ENCODE measurements around the gene C1orf21. TPM values are rescaled to one million over a fixed set of nuclear protein-coding genes. Genes with fewer than 3 reads are reported as not detected.

Gene C1orf21
- total and polyA plus RNA-seq, 2 donors (not counting 3 experiments of a cell fraction or from before 2014, with no cell fraction given): 0.79 to 8.5 TPM

DNA sequence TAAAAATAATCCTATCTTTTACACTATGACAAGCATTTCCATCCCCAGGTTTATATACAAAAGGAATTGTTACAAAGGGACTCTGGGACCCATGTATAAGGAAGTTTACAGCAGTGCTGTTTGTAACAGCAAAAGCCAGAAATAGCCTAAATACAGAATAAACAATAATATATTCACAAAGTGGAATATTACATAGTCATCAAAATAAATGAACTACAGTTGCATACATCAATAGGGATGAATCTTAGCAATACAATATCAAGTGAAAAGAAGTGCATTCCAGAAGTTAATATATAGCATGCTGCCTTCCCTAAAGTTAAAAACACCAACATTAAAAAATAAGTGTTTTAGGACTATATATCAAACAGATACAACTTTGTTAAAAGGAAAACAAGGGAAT, 290.5 kb downstream of the C1orf21 start:
- H3K9me1 ChIP-seq (replicated peaks; ENCODE audit: control insufficient read depth, extremely low read depth, insufficient read depth, low read length): no peaks in the 10 kb centered on the region
- dilution Hi-C loops (cut with MboI; ENCODE audit: extremely low pct_ligation_motif_present, low sequenced_read_pairs): no loop called here
- no peaks in the 10 kb centered on the region for H3K4me1 ChIP-seq (ENCODE audit: control insufficient read depth, extremely low read depth, insufficient read depth, low read length)
- DNase-seq (ENCODE audit: low read depth, low spot score) (no peak), FAIRE-seq (no peak)
- BruUV-seq (replicated peaks): no TSS peak
- ChIA-PET CTCF (interaction anchor here (1.7 to 2.8 kb wide), 2 partner anchors 13 to 15 kb away, joined by 8 to 17 read pairs; no protein-coding TSS in a partner anchor), POLR2A (no interaction called here)
- intact Hi-C loops (cut with micrococcal nuclease): no loop called here
- H4K20me1 ChIP-seq (replicated peaks; ENCODE audit: control insufficient read depth, extremely low read depth, insufficient read depth, low read length): no peaks in the 10 kb centered on the region
- TF ChIP-seq JUN (IDR thresholded peaks at IDR 0.05; ENCODE audit: borderline replicate concordance, insufficient read depth, insufficient read length, low read depth) (no peak), FOS (IDR thresholded peaks at IDR 0.05; ENCODE audit: borderline replicate concordance, insufficient read depth, low read length) (no peak), EZH2 (IDR thresholded peaks at IDR 0.05; ENCODE audit: borderline replicate concordance, low read depth, low read length, severe bottlenecking) (no peak), MYC (IDR thresholded peaks at IDR 0.05; ENCODE audit: low read depth, low read length) (no peak), GATA2 (IDR thresholded peaks at IDR 0.05; ENCODE audit: insufficient read depth, insufficient read length, low read depth, low read length) (no peak), POLR2A (IDR thresholded peaks at IDR 0.05; ENCODE audit: low read depth, low read length) (no peak), POLR2AphosphoS5 (IDR thresholded peaks at IDR 0.05; ENCODE audit: insufficient read depth, low read depth, low read length) (no peak)
- TF ChIP-seq, protein P1, sequence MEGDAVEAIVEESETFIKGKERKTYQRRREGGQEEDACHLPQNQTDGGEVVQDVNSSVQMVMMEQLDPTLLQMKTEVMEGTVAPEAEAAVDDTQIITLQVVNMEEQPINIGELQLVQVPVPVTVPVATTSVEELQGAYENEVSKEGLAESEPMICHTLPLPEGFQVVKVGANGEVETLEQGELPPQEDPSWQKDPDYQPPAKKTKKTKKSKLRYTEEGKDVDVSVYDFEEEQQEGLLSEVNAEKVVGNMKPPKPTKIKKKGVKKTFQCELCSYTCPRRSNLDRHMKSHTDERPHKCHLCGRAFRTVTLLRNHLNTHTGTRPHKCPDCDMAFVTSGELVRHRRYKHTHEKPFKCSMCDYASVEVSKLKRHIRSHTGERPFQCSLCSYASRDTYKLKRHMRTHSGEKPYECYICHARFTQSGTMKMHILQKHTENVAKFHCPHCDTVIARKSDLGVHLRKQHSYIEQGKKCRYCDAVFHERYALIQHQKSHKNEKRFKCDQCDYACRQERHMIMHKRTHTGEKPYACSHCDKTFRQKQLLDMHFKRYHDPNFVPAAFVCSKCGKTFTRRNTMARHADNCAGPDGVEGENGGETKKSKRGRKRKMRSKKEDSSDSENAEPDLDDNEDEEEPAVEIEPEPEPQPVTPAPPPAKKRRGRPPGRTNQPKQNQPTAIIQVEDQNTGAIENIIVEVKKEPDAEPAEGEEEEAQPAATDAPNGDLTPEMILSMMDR (IDR thresholded peaks at IDR 0.05; ENCODE audit: extremely low read depth in 1 of 2, insufficient read depth in 1 of 2, low read depth in 1 of 2, low read length in 2 of 2): no peak
- TF ChIP-seq, protein P2, sequence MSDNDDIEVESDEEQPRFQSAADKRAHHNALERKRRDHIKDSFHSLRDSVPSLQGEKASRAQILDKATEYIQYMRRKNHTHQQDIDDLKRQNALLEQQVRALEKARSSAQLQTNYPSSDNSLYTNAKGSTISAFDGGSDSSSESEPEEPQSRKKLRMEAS (IDR thresholded peaks at IDR 0.05; ENCODE audit: insufficient read depth, insufficient read length): no peak
- H3K27me3 ChIP-seq (ENCODE audit: control insufficient read depth in 2 of 2, insufficient read depth in 2 of 2, low read length in 2 of 2): peaks cover 0 to 2% of the 10 kb centered on the region in 2 experiments
- H3K36me3 ChIP-seq (ENCODE audit: control insufficient read depth in 2 of 2, extremely low read depth in 1 of 2, insufficient read depth in 2 of 2, low read length in 2 of 2): no peaks in the 10 kb centered on the region
- H3K4me3 ChIP-seq (replicated peaks in 1 of 3; ENCODE audit: insufficient read depth in 1 of 3, low read depth in 1 of 3, low read length in 3 of 3): no peak overlapping the region
- H3K9me3 ChIP-seq (replicated peaks; ENCODE audit: control insufficient read depth, insufficient read depth, low read length): no peaks in the 10 kb centered on the region
- no peaks in the 10 kb centered on the region for H3K79me2 ChIP-seq (ENCODE audit: control insufficient read depth, insufficient read depth, low read length)
- no peak overlapping the region for H3K9ac ChIP-seq (replicated peaks; ENCODE audit: extremely low read depth, insufficient read depth, low read length)
- no peak overlapping the region for H3K4me2 ChIP-seq (ENCODE audit: insufficient read depth, low read length)
- no peak overlapping the region for H3K27ac ChIP-seq (ENCODE audit: insufficient read depth, low read depth, low read length)
- no peak overlapping the region for H2AFZ ChIP-seq (ENCODE audit: low read depth, low read length)
